Thyroid gland (tissue), 4 donors: ENCODE results near the gene CUEDC2.

Experiments
- CTCF ChIP-seq, 6 experiments: fragments of 200-600 bp in 3 of 6; fragments of 450-650 bp in 3 of 6; sonication (generic) in 3 of 6; IDR thresholded peaks; one replicate each; pipeline ENCODE4 v1.5.1; 2016 to 2019; ENCODE audit warnings: antibody characterized with exemption in 6 of 6, mild to moderate bottlenecking in 2 of 6, inconsistent platforms in 1 of 6, moderate library complexity in 1 of 6
- POLR2A ChIP-seq, 2 donors: fragments of 450-650 bp; IDR thresholded peaks; one replicate each; pipeline ENCODE4 v1.6.1; 2017; ENCODE audit warnings: antibody characterized with exemption in 2 of 2, mild to moderate bottlenecking in 2 of 2, moderate library complexity in 1 of 2

GRCh38 chr10:102420181-102420713 lies 12.1 kb downstream of the CUEDC2 start:
- TF ChIP-seq CTCF (IDR thresholded peaks at IDR 0.05) (no peak), POLR2A (IDR thresholded peaks at IDR 0.05) (no peak)
